Measurements from ENCODE around the gene BMPR1B.

The BMPR1B gene

DNA sequence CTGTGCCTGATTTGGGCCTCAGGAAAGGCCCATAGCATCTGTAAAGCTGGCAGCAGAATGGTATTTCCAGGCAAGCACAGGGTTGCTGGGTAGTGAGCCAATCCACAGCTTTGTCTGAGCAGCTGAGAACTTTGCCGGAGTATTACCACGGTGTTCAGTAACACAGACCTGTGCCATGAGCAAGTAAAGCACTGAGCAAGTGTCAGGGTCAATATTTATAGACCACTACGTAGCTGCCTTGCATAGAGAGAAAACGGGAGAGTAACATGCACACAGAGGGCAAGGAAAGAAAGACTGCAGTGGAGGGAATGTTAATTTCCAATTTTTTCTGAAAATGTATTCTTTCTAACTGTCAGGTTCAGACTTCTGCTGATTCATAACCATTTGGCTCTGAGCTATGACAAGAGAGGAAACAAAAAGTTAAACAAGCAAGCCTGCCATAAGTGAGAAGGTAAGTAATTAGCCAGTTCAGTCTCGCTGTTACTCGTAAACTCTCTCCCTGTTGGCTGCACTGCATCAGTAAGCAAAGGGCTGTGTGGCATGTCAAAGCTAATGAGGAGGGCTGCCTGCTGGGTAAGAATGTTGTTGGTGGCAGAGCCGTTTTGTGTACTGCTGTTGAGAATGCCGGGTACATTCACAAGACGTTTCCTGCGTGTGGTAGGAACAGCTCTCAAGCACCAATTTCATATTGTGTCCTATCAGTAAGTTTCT, 238.1 kb downstream of the BMPR1B start:
- DNase-seq, result no peak
- in situ Hi-C loops (cut with MboI; ENCODE audit: low pct_unique_long_range_greater_than_20kb, low sequenced_read_pairs), result no loop called here

DNA sequence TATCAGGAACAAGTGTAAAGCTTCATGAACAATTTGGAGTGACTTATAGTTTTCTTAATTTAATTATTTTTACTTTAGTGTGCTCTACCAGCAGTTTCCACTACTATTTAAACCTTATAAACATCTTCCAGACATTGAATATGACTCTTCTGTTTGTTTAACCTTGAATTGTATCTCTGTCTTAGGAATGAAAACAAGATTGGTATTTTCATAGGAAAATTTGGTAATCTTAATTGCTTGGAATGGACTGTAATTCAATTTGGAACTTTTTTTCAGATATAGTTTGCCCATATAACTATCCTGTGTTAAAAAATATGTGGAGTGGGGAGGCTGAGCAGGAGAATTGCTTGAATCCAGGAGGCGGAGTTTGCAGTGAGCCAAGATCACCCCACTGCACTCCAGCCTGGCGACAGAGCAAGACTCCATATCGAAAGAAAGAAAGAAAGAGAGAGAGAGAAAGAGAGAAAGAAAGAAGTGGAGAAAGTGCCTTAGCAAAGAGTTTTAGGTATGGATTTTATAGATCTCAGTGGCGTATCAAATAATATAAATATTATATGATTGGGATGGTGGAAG, 242.4 kb downstream of the BMPR1B start:
- DNase-seq, result no peak
- in situ Hi-C loops (cut with MboI; ENCODE audit: low pct_unique_long_range_greater_than_20kb, low sequenced_read_pairs), result no loop called here

DNA sequence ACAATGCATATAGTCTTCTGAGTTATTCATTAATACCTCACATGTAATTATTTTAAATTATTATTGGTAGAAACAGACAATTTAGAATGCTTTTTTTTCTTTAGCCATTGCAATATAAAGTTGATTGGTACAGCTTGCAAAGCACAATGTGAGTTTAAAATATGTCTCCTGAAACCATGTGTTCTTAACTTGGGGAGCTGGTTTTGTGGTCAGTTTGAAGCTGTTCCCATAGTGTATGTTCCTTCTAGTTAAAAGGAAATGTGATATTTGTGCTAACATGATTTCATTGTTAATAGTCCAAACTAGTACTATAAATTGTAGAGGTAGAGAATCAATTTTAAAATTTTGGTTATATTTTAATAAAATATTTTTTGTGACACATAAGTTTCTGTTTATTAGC, 247.2 kb downstream of the BMPR1B start:
- in situ Hi-C loops (cut with MboI; ENCODE audit: low pct_unique_long_range_greater_than_20kb, low sequenced_read_pairs), result no loop called here
- DNase-seq, result no peak

DNA sequence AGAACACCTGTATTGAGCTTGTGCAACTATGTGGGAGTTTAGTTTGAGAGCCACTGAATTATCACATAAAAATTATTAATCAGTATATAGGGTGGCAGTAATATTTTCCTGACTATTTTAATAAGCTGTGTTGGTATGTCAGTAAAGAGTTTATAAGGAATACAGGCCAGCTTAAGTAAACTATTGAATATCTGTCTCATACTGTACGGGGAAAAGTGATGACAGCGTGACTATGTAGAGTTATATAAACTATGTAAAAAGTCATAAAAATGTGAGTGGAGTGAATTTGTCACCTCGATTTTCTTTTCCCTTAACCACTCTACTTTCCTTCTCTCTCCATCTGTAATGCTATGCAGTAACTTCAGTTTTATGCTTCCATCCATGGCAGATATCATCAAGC, 250.2 kb downstream of the BMPR1B start:
- in situ Hi-C loops (cut with MboI; ENCODE audit: low pct_unique_long_range_greater_than_20kb, low sequenced_read_pairs), result no loop called here
- DNase-seq, result no peak

DNA sequence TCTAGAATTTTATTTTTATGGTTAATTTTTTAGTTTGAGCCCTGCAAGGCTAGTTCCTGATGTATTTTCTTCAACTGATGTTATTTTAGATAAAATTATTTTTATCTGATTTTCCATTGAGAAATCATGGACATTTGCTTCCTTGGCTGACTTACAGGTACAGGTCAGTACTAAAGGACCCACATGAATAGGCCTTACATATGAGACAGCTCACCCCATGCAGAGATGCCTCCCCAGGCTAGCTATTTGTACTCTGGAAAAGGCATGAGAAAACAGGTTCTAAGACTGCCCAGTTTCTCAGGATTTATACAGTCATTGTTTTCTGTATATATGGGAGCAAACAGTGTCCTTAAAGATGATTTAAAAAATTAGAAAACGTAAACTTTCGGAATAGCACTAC, 255.5 kb downstream of the BMPR1B start:
- no peak for DNase-seq

DNA sequence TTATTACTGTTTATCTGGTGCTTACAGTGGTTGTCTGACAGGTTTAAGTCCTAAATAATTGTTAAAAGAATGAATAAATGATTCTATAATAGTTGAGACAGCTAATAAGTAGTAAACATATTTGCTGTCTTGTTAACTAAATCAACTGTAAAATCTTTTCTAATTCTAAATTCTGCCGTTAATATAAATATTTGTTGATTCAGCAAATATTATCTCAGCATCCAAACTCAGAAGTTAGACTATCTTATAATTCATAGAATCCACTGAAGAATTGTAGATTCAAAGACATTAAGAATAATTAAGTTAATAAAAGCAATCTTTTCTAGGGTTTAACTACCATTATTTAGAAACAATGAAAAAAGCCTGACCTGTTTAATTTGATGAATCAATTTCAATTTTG, 256.3 kb downstream of the BMPR1B start:
- DNase-seq, result no peak
- in situ Hi-C loops (cut with MboI; ENCODE audit: low pct_unique_long_range_greater_than_20kb, low sequenced_read_pairs), result no loop called here

More for the DNA sequence above, 255.5 kb downstream of the BMPR1B start:
- in situ Hi-C loops (cut with MboI; ENCODE audit: low pct_unique_long_range_greater_than_20kb, low sequenced_read_pairs), result no loop called here

DNA sequence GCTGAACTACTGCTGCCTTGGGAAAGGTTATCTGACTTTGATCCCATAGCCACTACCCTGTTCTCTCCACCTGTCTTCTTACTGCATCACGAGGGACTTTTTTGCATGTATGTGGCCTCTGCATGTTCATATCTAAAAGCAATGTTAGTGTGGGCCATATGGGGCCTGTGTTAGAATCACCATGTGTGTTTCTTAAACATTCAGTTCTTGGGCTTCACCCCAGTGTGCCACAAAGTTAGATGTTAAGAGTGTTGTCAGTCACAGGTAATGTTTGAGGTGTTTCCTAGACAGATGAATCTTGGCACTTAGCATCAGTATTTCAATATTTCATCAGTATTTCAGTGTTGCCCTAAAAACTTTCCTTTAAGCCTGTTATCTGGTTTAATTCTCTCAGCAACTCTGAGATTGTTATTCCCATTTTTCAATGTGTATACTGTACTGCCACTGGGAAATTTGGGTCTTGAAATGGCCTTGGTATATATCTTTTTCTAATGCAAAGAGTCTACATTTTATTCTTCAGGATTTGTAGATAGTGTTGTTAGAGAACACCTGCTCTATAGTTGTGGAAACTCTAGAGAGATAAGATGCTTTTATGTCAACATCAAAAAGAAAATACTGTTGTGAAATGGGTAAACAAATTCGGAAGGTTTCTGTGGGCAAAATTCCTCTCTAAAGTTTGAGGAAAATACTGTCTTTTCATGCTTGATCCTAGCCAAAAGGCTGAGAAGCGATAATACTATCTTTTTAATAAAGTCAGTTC, 259.7 kb downstream of the BMPR1B start:
- DNase-seq, result no peak
- in situ Hi-C loops (cut with MboI; ENCODE audit: low pct_unique_long_range_greater_than_20kb, low sequenced_read_pairs), result no loop called here

DNA sequence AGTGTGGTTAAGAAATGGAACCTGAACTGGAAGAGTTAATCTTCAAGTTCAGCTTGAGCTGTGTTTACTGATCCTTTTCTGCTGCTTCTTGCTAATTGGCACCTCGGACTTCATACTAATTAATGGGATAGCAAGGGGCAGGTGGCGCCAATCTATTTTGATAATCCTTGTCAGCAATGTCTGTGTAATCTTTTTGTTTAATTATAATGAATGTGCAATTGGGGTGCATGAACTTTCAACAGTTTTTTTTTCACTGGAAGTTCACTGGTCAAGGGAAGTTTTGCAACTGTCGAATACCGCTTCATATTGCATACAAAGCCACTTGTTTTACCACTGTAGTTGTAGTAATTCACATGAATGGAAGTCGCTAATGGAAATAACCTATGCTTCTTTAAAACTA, 261.0 kb downstream of the BMPR1B start:
- in situ Hi-C loops (cut with MboI; ENCODE audit: low pct_unique_long_range_greater_than_20kb, low sequenced_read_pairs), result no loop called here
- no peak for DNase-seq

DNA sequence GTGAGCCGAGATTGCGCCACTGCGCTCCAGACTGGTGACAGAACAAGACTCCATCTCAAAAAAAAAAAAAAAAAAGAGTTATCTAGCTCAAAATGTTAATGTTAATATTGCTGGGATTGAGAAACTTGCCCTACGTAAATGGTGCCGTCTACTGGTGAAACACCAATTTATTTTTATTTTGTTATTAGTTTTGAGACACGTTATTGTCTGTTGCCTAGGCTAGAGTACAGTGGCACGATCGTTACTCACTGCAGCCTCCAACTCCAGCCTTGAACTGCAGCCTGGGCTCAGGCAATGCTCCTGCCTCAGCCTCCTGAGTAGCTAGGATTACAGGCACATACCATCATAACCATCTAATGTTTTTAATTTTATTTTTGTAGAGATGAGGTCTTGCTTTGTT, 262.8 kb downstream of the BMPR1B start:
- in situ Hi-C loops (cut with MboI; ENCODE audit: low pct_unique_long_range_greater_than_20kb, low sequenced_read_pairs), result no loop called here
- DNase-seq, result no peak

DNA sequence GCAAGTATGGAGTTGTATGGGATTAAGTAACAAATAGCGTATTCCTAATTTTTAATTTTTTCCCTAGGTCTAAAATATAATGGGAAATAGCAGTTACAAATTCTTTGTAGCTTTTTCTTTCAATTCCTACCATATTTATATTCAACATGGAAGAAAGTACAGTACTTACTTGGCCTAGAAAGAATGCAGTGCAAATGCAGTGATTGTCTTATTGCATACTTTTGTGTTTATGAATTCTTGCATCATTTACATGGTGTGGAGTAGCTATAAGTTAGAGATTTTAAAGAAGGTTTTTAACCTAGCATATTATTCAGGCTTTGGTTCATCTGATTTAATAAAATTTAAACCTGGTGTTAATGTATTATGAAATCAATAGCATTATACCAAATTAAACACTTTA, 263.3 kb downstream of the BMPR1B start:
- no peak for DNase-seq
- in situ Hi-C loops (cut with MboI; ENCODE audit: low pct_unique_long_range_greater_than_20kb, low sequenced_read_pairs), result no loop called here

DNA sequence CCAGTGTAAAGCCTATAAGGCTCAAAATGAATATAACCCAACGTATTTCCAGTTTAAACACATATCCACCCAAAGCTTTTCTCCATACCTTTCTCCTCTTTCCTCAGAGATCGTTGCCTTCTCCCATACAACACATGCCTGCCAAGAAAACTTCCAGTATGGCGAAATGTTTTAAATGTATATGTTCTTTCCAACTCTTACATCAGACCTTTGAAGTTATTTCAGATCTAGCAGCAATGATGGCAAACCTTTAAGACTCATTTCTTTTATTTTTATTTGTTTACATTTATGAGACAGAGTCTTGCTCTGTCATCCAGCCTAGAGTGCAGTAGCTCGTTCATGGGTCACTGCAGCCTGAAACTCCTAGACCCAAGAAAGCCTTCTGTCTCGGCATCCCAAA, 265.4 kb downstream of the BMPR1B start:
- in situ Hi-C loops (cut with MboI; ENCODE audit: low pct_unique_long_range_greater_than_20kb, low sequenced_read_pairs), result no loop called here

DNA sequence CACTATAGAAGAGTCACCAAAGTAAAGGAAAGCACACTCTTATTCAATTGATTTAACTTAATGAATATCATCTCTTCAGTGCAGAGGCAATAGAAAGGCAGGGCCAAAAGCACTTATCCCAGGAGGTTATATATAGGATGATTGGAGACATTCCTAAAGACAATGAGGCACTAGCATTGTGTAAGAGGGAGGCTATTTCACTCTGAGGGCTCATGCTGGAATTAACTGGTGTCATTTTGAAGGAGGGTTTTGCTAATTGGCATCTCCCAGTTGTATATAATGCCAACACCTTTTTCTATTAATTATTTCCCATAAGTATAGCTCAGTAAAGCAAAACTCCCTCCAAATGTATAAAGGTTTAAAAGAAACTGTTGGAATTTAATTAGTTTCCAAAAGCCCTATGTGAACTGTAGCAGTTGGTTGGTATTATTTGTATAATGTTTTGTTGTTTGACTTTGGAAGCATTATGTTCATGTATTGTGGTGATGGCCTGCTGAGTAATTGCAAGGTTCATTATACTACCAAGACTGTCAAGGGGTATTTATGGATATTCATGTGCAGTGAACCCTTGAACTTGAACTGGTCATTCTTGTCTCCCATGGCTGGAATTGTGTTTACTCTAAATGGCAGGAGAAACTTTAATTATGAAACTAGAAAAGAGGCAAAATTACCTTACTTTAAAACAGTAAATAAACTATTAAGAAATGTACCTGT, 270.3 kb downstream of the BMPR1B start:
- no peak for DNase-seq
- in situ Hi-C loops (cut with MboI; ENCODE audit: low pct_unique_long_range_greater_than_20kb, low sequenced_read_pairs), result no loop called here

More for the DNA sequence above, 265.4 kb downstream of the BMPR1B start:
- no peak for DNase-seq

DNA sequence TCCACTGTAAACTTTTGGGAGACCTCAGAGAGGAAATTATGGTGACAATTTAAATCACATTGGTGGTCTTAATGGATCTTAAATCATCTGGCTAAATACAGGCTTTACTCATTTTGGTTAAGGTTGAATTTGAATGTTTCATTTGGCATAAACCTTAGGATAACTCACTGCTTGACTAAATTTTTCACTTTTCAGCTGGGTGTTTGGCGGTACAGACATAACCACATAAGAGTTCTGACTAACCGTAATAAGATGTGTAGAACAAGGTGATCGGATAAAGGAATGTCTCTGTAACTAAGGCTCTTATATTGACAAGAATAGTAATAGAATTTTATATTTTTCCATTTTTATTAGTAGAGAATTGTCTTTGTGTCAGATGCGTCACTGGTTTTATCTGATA, 281.0 kb downstream of the BMPR1B start:
- no peak for DNase-seq
- in situ Hi-C loops (cut with MboI; ENCODE audit: low pct_unique_long_range_greater_than_20kb, low sequenced_read_pairs), result no loop called here

DNA sequence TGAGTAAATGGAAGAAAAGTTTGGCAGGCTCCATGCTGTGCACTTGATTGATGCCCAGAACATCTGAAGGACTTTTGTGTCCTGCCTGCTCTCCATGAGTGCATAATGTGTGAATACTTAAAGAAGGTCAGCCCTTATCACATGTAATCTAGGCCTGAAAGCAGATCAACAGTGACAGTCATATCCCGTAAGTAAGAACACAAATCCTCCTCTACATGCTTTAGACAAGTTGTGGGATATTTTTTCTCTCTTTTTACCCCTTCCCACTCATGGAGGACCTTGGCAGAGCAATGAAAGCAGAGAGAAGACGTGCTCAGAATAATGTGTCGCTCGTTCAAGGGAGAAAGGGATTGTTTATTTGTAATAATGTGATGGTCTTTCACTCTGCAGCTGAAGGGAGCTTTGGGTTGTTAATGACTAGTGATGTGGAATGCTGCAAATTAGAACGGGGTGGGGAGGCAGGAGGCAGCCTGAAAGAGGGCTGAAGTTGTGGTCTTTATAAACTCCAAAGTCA, 286.6 kb downstream of the BMPR1B start:
- in situ Hi-C loops (cut with MboI; ENCODE audit: low pct_unique_long_range_greater_than_20kb, low sequenced_read_pairs), result no loop called here
- DNase-seq, result no peak

DNA sequence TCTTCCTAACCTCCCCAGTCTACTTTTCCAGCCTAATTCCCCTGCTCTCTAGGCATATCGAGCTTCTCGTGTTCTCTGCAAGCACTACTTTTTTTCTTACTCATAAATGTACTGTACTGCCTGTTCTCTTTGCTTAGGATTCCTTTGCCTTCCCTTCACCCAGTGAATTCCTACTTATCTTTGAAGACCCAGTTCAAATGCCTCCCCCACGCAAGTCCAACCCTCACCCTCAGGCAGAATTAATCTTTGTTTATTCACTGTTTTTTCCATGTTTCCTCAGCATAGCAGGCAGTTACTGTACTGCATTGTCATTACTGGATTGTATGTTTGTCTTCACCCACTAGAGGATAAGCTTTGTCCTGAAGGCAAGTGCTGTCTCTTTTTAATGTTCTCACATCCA, 287.7 kb downstream of the BMPR1B start:
- DNase-seq, result no peak
- in situ Hi-C loops (cut with MboI; ENCODE audit: low pct_unique_long_range_greater_than_20kb, low sequenced_read_pairs), result no loop called here

DNA sequence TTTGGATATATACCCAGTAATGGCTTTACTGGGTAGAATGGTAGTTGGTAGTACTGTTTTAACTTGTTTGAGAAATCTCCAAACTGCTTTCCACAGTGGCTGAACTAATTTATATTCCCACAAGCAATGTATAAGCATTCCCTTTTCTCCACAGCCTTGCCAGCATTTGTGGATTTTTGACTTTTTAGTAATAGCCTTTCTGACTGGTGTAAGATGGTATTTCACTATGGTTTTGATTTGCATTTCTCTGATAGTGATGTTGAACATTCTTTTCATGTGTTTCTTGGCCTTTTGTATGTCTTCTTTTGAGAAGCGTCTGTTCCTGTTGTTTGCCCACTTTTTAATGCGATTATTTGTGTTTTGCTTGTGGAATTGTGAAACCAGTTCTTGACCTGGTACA, 290.5 kb downstream of the BMPR1B start:
- no peak for DNase-seq
- in situ Hi-C loops (cut with MboI; ENCODE audit: low pct_unique_long_range_greater_than_20kb, low sequenced_read_pairs), result no loop called here

DNA sequence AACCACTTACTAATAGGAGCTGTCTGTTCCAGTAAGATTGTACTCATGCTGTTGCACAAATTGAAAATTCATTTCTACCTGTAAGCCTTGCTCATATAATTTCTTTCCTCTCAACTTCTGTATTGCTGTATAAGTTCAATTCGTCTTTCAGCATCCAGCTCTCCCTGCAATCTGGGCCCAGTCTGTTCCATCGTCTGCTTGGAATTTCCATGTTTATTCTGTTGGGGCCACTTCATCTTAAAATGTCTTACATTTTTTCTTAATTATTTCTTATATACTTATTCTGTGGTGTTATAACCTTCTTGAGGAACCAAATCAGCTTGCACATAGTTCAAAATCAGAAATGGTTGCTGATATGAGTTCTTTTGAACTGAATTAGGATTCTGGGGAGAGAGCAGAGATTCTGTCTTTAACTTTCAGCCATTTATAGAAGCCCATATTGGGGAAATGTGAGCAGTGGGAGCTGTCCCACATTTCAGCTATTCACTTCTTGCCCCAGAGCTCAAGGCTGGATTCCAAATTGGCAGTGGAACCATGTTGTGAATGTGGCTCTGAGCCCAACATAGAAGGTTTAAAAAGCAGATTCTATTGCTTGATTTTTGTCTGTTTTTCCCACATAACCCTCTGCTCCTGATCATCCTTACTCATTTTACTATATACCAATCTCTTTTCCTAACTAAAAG, 291.9 kb downstream of the BMPR1B start:
- DNase-seq, result no peak

DNA sequence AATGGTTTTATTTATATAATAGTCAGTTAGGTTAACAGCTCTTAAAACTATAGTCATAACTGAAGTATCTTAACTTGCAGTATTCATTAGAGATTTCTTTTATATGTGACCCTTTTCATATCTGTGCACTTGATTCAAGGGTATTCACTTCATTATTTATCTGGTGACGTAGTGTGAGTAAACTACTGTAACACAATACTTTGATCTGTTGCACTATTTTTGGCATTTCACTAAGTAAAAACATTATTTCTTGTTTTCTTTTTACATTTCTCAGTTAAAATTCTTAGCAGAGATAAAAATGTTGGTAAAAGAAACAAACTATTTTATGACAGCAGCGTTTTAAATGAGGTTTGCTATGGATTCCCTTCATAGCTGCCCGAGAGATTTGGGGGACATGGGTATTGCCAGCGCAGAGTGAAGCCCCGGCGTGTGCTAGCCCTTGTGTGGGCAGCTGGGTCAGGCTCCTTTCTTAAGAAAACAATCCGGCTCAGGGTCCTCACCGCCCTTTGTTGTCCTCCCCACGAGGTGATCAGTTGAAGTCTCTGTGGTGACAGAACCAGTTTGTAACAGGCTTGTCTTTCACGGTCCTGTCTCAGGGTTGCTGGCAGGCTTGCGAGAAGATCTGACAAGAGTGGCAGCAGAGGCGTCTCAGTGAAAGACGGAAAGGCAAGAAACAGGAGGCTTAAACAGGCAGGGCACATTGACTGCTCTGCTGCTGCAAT, 293.4 kb downstream of the BMPR1B start:
- no peak for DNase-seq
- in situ Hi-C loops (cut with MboI; ENCODE audit: low pct_unique_long_range_greater_than_20kb, low sequenced_read_pairs), result no loop called here

More for the DNA sequence above, 291.9 kb downstream of the BMPR1B start:
- in situ Hi-C loops (cut with MboI; ENCODE audit: low pct_unique_long_range_greater_than_20kb, low sequenced_read_pairs), result no loop called here

DNA sequence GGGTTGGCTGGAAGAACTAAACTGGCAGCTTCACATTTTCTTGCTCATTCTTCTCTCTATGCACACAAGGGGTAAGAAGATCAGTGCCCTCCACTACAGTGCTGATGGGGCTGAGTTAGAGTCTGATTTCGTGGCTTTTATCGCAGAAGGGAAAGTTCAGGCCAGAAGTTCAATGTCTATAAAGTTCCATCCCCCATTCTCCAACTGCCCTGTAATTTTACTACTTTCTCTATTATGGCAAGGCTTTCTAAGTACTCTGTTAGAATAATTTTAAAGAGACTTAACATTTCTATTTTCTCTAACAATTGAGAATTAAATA, 293.9 kb downstream of the BMPR1B start:
- DNase-seq, result no peak
- in situ Hi-C loops (cut with MboI; ENCODE audit: low pct_unique_long_range_greater_than_20kb, low sequenced_read_pairs), result no loop called here

Measured in KBM-7 (cell line).